CD4-positive, alpha-beta T cell treated with Interleukin-15 for 4 hours (primary cell): ENCODE results near the gene DENND1A.

Source experiments
- DNase-seq: peaks from one replicate; pipeline ENCODE4 v3.0.0-alpha.2; 2020; ENCODE audit warnings: low spot score

Gene DENND1A

DNA sequence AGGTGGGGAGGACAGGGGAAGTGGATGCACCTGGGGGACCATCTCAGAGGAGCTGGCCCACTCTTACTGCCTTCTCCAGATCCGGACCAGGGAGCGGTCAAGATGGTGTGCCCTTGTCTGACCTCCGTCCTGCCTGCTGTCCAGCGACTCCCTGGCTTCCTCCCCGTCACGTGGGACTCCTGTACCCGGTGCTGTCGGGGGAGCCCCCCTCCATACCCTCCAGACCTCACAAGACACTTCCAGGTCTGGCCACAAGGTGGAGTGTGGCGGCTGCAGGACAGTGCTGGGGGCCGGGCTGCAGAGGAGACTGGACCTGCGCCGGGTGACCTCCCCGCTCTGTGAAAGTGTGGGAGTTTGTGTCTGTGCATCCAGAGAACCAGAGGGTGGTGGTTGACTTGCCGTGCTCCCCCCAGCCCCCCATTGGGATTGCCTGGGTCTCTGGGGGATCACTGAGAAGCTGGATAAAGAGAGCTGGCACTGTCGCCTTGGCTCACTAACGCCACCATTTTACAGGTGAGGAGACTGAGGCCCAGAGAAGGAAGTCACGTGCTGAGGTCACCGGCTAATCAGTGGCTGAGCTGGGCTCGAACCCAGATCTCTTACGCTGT lies 575.8 kb downstream of the DENND1A start:
- DNase-seq: peak; percentile 30

DNA sequence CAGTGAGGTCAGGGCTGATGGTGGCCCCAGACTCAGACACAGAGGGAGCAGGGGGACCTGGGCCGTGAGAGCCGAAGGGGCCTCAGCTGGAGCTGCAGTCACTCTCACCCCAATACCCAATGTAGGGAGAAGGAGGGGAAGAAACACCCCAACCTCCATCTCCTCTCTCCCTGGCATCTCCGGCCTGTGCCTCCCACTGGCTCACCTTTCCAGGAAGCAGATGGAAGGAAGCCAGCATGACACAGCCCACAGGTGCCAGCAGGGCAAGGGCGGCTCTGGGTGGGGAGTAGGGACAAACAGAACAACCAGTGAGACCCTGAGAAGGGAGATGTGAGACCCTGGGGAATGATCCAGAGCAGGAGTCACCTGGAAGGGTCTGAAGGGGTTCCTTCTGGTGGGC lies 576.9 kb downstream of the DENND1A start:
- no peak for DNase-seq

DNA sequence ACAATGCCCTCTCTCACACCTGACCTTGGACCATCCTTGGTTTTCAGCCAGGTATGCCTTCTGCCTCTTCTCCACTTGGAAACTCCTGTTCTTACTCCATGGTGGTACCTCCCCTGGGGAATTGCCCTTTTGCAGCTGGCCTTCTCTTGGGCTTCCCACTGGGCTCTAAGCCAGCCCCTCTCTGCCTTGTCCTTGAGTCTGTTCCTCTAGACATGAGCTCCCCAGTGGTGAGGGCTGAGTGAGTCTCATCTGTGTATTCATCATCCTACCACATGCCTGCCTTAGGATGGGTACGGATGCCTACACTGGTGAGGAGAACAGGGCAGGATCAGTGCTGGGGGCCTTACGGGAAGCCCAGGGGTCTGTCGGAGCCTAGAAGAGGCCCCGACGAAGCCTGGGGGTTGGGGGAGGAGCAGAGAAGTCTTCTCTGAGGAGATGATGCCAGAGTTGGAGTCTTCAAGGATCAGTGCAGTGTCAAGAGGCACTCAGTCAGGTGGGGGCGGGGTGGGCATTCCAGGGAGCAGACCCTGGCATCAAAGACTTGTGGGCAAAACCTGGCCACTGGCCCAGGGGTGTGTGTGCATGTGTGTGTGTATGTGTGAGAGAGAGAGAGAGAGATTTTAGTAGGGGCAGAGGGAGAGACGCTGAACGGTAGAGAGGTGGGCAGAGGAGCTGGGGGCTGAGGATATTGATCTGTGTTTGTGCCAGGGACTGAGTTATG lies 579.2 kb downstream of the DENND1A start:
- no peak for DNase-seq

DNA sequence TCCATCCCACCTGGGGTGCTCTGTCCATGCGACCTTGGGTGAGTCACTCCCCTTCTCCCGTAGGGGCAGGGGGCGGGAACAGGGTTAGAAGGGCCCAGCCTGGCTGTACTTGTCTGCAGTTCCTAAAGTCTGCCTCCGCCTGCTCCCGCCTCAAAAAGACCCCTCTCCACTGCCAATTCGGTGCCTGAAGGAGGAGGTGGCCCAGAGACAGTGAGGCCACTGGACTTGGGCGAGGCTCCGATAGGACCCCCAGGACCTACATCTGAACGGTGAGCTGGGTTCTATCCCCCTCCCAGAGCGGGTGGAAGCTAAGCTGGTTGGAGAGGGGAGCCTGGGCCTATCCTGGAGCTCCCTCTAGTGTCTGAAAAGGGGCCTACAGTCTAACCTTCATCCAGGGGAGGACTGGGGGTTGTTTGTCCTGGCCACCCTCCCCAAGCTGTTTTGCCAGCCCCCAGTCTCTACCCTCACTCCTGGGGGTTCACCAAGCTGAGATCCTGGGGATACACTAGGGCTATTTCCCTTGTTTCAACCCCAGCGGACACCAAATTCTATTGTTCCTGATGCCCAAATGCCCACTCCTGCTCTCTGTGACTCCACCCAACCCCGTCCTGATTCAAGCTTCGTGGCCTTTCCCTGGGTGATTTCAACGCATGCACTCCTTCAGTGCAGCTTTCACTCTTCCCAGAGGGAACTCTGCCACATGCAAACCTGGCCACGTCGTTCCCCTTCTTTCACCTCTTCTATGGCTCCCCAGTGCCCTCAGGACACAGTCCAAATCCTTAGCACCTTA lies 580.0 kb downstream of the DENND1A start:
- DNase-seq: peak; percentile 70

DNA sequence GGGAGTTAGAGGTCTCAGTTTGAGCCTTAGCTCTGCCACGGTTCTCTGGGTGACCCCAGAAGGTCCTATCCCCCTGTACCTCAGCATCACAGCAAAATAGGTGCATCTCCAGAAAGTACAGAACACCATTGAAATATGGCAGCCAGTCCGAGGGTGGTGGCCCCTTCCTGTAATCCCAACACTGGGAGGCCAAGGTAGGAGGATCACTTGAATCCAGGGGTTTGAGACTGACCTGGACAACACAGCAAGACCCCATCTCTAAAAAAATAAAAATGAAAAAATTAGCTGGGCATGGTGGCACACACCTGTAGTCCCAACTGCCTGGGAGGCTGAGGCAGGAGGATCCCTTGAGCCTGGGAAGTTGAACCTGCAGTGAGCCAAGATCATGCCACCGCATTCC lies 580.9 kb downstream of the DENND1A start:
- DNase-seq: no peak

DNA sequence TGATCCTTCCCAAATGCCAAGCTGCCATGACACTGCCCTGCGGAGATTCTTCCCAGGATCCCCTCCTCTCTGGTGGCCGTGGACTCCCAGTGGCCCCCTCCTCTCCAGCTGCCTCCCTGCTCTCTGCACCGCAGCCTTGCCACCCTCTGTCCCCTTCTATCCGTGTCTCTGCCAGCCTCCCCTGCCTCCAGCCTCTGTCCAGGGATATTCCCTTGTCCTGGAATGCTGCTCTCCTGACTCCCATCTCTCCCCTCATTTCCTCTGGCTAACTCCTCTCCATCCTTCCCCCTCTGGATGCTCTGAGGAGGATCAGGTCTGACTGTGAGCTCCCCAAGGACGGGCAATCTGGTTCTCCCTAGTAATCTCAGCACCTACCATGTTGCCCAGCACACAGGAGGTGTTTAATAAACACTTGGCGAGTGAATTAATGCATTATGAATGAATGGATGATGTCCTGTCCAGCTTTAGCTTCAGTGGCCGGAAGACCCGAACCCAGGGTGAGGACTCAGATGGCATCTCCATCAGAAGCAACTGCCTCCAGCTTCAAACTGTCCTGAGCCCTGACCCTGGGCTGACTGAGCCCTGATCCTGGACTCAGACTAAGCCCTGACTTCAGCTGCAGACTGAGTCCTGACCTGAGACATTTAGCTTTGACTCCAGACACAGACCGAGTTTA lies 581.5 kb downstream of the DENND1A start:
- DNase-seq: no peak

DNA sequence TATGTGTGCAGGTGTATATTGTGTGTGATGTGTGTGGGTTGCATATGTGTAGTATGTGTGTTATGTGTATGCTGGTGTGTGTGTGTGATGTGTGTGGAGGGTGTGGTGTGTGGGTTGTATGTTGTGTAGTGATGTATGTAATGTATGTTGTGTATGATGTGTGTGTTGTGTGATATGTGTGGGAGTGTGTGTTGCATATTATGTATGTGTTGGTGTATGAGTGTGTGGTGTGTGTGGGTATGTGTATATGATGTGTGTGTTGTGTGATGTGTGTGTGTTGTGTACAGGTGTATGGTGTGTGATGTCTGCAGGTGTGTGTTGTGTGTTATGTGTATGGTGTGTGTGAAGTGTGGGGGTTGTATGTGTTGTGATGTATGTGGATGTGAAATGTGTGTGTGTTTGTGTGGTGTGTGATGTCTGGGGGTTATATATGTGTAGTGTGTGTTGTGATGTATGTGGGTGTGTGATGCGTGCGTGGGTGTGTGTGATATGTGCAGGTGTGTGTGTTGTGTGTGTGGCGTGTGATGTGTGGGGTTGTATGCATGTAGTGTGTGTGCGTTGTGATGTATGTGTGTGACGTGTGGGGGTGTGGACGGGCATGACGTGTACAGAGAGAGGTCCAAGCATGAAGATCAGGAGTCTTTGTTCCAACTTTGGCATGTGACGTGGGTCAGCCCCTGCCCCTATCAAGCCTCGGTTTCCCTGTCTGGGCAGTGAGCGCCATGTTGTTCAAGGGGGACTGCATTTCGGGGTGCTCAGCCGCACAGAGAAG lies 582.5 kb downstream of the DENND1A start:
- no peak for DNase-seq

DNA sequence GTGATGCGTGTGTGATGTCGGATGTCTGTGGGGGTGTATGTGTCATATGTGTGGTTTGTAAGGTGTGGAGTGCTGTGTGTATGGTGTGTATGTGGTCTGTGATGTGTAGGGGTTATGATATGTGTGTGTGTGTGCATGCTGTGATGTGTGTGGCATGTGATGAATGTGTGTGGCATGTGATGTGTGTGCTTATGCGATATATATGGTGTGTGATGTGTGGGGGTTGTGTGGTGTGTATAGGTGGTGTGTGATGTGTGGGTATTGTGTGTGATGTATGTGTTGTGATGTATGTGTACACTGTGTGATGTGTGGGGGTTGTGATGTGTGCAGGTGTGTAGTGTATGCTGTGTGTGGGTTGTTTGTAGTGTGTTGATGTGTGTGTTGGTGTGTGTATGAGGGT lies 583.1 kb downstream of the DENND1A start:
- DNase-seq: no peak

DNA sequence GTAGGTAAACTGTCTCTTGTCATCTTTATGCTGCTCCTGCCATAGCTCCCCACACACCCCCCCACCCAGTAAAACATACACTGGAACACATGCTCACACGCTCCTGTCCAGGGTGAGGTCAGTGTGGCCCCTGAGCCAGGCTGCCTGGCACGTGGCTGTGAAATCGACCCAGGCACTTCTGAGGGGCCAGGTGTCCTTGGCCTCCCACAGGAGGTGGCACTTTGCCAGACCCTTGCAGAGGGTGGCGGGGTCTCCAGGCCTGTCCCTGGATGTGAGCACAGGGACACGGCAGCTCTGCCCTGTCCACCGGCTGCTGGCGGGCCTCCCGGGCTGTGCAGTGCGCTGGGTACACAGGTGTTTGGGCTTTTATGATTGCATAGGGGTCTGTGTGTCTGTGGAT lies 583.9 kb downstream of the DENND1A start:
- no peak for DNase-seq

DNA sequence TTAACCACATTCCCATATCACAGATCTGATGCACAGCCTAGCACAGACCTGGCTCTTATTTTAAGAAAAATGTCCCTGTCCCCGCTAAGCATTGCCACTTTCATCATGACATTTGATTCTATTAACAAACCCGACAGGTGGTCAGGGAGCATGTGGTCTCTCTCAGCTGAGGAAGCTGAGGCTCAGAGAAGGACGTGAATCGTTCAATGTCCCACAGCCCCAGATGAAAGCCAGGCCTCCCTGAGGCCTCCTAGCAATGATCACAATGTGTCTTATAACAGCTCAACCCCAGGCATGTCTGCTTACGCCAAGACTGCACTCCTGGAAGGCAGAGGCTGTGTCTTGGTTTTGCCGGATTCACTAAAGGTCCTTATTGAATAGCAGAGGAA lies 584.4 kb downstream of the DENND1A start:
- DNase-seq: no peak

DNA sequence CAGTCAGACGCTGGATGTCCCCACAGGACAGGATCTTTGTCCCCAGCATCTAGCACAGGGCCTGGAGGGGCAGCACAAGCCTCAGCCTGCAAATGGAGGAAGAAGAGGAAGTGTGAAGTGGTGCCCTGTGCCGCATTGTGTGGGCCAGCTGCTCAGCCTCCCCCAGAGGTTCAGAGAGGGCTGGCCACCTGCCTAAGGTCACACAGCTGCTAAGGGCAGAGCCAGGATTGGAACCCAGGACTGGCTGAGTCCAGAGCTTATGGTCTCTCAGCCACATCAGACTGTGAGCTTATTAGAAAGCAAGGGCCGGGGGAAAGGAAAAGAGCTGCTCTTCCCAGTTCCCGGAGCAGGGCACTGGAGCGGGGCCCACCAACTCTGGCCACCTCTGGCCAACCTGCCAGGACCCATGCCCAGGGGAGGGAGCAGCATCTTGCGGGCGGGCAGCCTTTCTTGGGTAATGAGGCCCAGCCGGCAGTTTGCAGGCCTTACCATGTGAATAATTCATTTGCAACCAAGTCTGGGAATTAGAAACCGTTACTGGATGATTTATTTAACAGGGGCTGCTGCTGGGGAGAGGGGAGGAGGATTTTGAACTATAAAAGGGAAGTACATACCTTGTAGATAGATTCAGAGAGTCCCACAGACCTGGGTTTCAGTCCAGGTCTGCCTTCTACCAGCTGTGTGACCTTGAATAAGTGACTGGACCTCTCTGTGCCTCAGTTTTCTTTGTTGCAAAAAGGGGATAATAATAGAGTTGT lies 585.6 kb downstream of the DENND1A start:
- no peak for DNase-seq

DNA sequence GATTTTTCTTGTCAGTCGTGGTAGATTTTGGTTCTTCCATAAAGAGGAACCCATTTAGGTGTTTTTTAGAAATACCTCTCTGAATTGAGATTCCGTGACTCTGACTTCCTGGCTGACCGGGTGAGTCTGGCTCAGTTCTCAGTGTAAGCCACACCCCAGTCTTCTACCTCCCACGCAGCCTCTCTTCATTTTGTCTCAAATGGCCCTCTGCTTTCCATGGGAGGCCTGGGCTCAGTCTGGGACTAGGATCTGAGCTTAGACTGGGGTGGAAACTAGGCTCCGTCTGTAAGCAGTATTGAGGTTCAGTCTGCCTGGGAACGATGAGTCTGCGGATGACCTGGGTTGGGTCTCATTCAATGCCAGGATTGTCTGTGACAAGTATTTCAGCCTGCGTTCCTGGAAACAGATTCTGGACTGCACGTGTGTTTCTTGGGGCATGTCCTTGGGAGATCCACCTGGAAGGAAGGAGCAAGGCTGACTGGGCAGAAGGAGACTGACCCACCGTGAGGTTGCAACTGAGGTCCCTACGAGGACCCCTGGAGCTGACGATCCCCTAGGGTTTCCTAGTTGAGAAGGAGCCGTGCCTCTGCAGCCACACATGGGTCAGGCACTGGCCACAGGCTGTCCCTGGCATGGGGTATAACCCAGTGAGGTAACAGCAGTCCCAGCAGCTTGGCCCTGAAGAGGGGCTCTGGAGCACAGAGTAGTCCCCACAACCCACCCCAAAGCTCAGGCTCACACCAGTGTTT lies 586.3 kb downstream of the DENND1A start:
- no peak for DNase-seq

DNA sequence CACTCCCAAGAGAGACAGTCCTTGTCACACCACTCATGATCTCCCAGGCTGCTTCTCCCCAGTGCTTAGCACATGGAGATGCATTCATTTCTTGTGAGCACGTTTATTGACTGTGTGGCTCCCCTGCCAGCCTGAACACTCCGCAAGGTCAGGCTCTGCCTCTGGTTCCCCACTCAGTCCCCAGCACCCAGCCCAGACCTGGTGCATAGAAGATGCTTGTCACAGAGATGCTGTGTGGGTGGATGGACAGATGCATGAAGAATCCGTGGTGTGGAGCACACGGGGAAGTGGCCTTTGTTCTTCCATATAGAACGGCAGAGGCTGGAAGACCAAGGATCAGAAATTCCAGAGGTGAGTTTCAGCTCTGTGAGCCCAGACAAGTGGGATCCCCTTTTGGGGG lies 587.7 kb downstream of the DENND1A start:
- no peak for DNase-seq

DNA sequence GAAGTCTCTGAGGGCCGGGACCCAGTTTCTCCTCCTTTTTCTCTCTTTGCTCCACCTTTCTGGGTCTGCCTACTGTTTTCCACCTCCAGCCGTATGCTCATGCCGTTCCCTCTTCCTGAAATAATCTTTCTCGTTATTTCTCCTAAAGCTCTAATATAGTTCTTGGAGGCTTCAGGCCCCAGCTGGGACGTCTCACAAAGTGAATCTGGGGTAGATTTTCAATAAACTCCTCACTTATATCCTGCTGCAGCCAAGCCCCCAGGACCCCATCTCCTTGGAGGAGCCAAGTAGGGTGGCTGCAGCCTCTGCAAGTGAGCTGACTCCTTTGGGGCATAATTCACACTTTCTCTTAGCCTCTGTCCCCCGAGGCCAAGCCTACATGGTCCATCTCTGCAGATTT lies 588.1 kb downstream of the DENND1A start:
- no peak for DNase-seq

DNA sequence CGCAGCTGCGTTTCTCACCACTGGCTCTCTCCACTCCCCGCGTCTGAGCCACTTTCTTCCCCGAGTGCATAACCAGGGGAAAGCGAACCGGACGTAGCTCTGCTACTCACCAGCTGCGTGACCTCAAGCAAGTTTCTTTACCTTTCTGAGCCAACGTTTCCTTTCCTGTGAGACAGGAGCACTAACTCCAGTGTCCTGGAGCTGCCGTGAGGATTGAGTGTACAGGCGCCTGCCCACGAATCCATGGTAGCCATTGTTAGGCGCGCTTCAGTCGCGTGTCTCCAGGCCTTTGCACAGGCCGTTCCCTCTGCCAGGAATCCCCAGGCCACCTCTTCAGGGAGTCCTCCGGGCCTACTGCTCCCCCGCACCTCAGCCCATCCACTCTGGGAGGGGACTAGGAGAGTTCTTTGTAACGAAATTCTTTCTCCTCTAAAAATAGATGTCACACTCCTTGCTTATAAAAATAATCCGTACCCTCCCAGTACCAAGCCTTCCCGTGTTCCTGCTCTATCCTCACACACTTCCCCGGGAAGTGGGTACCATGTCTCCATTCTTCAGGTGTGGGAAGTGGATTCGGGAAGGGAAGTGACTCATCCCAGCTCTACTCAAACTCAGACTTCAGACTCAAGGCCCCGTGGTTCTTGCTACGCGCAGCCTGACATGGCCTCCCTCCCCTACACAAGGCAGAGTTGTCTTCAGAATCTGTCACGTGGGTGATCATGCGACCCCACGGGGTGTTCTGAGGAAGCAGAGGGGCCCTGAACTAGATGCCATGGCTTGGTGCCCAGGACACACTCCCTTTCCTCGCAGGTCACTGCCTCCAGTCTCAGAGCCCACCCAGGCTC lies 590.0 kb downstream of the DENND1A start:
- DNase-seq: peak; percentile 22

DNA sequence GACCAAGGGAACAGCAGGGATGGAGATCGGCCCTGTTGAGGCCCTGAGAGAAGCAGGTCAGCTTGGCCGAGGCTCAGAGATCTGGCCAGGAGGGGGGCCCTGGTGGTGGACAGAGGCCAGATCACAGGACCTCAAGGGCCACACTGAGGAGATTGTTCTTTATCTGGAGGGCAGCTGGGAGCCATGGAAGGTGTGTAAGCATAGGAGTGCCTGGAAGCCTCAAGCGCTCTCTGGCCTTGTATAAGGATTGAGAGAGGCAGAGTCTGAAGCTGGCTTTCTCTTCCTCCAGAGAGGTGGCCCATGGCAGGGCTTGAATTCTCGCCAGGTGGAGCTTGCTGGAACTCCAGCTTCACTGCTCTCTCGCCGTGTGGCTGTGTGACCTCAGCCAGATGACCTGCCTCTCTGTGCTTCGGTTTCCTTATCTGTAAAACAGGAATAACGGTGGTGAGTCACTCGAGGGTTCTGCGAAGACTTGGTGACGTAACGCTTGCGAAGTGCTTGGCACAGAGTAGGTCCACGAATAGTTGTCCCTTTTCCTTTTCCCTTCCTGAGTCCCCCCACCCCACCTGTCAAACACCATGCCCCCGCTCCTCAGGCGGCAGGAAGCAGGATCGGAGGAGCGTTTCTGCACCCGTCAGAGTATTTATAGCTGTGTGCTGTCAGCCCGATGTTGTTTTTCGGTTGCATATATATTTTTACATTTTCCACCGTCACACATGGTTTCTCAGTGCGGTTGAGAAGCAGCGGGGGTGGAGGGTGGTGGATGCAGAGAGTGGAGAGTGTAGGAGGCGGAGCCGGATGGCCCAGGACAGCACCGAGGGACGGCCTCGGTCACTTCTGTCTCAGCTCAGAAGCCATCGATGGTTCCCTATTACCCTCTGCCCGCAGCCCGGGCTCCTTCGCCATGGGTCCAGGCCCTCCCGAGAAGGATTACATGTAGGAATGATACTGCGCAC lies 590.9 kb downstream of the DENND1A start:
- DNase-seq: peak; percentile 55

DNA sequence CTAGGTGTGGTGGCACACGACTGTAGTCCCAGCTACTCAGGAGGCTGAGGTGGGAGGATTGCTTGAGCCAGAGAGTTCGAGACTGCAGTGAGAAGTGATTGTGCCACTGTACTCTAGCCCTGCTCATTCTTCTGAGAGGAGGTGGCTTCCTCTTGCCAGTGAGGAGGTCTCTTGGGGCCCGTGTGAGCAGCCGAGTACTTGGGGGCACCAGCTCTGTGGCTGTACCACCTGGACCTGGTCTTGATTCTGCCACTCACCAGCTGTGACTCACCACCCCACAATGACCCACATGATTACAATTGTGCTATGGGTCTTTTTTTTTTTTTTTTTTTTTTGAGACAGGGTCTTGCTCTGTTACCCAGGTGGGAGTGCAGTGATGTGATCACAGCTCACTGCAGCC lies 592.0 kb downstream of the DENND1A start:
- no peak for DNase-seq

DNA sequence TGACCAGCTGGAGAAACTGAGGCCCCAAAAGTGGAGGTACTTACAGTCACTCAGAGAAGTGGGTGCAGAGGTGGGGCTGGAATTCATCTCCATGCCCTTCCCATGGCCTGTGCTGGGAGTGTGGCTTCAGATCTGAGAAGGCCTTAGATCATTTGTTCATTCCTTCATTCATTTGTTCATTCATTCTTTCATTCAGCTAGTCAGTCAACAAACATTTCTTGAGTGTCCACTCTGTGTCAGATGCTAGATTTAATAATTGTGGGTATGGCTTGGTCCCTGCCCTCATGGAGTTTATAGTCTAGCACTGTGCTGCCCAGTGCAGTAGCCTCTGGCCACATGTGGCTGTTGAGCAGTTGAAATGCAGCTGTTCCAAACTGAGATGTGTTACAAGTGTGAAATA lies 593.0 kb downstream of the DENND1A start:
- DNase-seq: no peak
